SK-MEL-5 (cell line): ENCODE data around the gene LRRC8B. TPM values are rescaled to one million over a fixed set of nuclear protein-coding genes. Genes with fewer than 3 reads are reported as not detected.

Source experiments
- DNase-seq: peaks from one replicate; pipeline ENCODE4 v3.0.0-alpha.2; 2016; ENCODE audit warnings: low read depth, low spot score
- in situ Hi-C: cut with HindIII; loops from 2 replicates; pipeline ENCODE4 v1.10.0; 2016; ENCODE audit warnings: low sequenced_read_pairs, high pct_unique_total_duplicates, low pct_unique_long_range_greater_than_20kb
- total RNA-seq: library from RNA; depleted of rRNA; stranded (reverse); fragments of >200 nt; shearing (Covaris generic); gene quantifications from 2 replicates; pipeline ENCODE4 v1.2.3, GENCODE V29; 2014

The LRRC8B gene
- total RNA-seq, 1 experiment from 2014 or later, result 3.9 TPM

GRCh38 chr1:89594096-89594740 lies 69.6 kb downstream of the LRRC8B start:
- no peak for DNase-seq
- in situ Hi-C loops, result no loop called here

GRCh38 chr1:89596698-89597097 lies 72.1 kb downstream of the LRRC8B start:
- no peak for DNase-seq
- in situ Hi-C loops, result no loop called here

GRCh38 chr1:89598450-89599331 lies 74.1 kb downstream of the LRRC8B start:
- in situ Hi-C loops, result no loop called here

DNA sequence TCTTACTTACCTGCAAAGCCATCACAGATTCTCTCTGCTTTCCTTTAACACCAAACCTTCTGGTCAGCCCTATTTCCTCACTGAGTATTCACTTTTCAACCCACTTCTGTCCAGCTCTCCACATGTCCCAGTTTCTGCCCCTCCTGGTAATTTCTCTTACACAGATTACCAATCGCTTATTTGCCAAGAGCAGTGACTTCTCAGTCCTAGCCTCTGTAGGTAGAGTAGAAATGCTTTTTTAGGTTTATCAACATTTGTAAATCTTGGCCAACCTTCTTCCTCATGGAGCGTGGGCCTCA lies 74.7 kb downstream of the LRRC8B start:
- in situ Hi-C loops, result no loop called here
- no peak for DNase-seq

More at GRCh38 chr1:89598450-89599331, 74.1 kb downstream of the LRRC8B start:
- DNase-seq, result peak; percentile 63

DNA sequence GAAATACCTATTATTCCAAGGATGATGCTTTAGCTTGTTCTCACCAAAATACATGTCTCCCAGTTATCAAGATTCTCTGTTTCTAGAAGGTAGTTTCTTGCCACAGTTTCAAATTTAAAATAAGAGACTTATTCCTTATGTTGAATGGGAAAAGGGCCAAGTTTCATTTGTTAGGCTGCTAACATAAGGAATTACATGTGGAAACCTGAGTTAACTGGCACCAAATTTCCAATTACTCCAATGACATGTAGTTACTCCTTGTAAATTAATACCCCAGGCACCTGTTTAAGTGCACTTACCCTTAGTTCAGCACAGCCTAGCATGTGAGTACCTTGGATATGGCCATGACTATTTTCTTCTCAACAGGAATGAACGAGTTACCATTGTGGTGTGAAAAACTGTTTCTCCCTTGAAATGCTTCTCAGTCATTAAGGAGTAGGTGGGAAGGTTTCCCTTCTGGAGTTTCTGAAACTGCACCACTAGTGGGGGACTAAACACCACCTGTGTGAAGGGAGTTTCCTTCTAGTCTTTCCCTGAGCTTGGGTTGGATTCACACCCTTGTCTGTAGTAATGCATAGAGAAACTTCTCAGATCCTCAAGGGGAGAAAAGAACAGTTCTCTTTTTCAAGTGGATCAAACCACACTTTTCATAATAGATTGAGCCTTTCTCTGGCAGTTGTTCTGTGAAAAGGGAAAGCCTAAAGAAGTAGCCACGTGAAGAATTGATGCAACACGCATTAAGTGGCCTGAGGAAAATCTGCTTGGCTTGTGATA lies 76.0 kb downstream of the LRRC8B start:
- DNase-seq, result no peak
- in situ Hi-C loops, result no loop called here

GRCh38 chr1:89602871-89603404 lies 78.3 kb downstream of the LRRC8B start:
- in situ Hi-C loops, result no loop called here
- DNase-seq, result no peak

DNA sequence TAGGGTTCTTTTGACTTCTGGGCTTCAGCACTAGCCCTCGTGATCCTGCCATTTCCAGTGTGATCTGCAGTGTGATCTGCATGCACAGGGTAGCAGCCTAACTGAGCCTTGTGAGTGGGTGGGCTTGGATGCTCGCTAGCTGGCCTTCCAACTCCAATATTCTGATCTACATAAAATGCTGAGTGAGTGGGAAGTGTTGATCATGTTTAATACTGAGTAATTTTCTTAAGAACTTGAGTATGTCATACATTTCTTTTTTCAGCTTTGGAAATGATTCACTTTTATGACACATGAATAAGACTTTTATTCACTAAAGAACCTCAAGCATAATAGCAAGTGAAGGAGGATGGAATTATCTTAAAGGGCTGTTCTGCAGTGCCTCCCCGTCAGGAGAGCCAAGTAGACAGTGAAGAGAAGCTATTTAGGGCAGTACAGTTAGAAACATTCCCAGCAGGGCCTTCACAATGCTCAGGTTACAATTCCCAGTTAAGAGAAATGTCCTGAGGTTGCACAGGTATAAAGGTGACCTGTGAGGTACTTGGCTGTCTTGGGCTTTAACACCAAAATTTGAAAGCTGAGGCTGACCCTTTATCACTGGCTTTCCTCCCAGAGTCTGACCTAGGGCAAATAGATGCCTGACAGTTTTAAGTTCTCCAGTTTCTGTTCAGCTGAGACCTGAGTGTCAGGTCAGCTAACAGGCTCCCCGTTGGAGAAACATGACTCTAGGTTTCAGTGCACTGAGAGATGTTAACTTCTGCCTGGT lies 79.2 kb downstream of the LRRC8B start:
- in situ Hi-C loops, result no loop called here
- peak; percentile 13 for DNase-seq

- DNase-seq, result no peak
- in situ Hi-C loops, result no loop called here
Observed at GRCh38 chr1:89604414-89604735, 79.7 kb downstream of the LRRC8B start.

DNA sequence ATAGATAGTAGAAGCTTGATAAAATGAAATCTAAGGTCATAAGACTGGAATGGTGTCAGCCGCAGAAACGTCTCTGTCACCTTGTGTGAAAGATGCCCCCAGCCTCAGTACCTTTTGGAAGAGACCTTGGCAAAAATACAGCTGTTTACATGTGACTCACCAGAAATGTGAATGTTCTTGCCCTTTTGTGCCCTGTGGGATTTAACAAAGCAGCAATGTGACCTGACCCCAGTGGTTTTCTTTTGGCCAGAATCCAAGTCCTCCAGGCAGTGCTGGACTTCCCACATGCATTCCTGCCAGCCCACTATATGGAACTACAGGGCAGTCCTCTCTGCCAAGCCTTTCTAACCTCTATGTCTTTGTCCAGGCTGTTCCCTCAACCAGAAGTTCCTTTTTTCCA lies 81.1 kb downstream of the LRRC8B start:
- peak; percentile 87 for DNase-seq
- in situ Hi-C loops, result no loop called here

GRCh38 chr1:89606227-89606980 lies 81.8 kb downstream of the LRRC8B start:
- in situ Hi-C loops, result no loop called here
- DNase-seq, result no peak

- DNase-seq, result no peak
- in situ Hi-C loops, result no loop called here
Observed at GRCh38 chr1:89607156-89607555, 82.5 kb downstream of the LRRC8B start.

DNA sequence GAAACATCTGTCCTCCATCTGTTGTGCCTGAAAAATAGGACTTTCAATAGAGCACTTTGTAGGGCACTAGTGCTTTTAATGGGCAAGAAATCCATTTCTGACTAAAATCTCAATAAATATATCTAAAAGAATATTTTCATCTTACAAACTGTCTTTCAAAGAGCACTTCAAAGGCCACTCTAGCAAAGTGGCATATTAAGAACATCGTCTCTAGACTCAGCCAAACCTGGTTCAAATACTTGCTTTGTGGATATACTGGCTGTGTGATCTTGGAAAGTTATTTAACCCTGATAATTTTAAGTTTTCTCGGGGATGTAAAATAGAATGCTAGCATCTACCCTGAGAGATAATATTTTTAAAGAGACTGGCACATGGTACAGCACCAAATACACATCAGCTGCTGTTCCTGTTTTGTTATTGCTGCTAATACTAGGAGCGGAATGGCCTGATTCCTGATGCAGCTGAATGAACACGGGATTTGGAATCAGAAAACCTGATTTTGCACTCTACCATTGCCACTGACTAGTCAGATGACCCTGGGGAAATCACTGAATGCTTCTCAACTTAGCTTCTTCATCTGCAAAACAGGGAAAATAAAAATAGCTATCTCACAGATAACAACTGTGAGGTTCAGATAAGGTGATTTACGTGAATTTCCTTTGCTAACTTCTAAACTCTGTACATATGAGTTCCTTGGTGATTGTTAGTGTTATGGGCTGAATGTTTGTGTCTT lies 83.1 kb downstream of the LRRC8B start:
- in situ Hi-C loops, result no loop called here
- no peak for DNase-seq

- in situ Hi-C loops, result no loop called here
- DNase-seq, result peak; percentile 64
Observed at GRCh38 chr1:89608319-89608983, 83.8 kb downstream of the LRRC8B start.

DNA sequence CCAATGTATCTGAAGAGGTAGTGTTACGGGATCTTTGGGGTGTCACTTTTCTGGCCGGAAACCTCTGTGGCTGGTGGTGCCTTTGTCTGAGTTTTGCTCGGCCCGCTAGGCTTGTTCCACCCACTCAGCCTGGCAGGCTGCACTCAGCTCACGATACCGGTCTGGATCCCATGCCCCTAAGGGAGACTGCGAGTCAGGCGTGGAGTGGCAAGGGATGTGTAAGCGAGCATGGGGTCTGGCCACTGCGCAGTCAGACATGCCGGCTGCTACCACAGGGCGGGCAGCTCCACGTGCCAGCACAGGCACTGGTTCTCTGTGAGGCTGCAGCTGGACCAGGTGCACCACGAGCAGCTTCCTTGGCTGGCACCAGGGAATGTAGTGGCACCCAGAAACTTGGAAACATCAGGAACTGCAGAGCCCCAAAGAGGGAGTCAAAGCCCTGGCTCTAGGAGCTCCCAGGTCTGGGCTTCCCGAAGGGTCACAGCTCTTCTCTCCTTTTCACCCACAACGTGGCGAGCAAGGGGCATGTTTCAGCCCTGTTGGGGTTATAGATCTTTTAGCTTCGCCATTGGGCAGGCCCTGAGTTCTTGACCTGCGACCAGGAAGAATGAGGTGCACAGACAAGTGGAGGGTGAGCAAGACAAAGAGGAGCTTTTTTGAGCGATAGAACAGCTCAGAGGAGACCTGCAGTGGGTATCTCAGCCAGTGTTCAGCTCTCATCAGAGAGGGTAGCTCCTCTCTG lies 84.5 kb downstream of the LRRC8B start:
- in situ Hi-C loops, result no loop called here
- no peak for DNase-seq

DNA sequence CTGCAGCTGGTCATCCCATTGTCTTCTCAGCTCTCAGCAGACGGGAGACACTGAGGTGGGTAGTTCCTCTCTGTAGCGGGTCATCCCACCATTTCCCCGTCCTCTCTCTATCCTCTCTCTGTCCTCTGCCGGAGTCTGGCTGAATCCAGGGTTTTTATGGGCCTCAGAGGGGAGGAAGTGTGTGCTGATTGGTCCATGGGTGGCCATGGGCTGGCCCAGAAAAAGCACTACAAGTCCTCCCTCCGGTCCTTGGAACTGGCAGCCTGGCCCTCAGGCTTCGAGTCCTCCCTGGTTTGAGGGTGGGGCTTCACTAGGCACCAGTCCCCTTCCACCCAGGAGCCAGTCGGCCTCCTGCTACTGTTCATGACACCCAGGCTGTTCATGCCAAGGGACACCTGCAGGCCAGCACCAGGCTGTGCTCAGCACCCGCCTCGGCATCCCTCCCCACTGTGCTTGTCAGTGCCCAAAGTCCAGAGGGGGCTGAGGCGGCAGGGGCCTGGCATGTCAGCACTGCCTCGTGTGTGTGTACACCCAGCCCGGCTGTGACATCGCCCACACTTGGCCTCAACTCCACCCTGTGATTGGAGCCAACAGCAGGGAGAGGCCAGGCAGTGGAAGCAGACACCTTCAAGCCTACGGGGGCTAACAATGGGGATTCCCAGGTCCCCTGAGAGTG lies 85.3 kb downstream of the LRRC8B start:
- in situ Hi-C loops, result no loop called here
- DNase-seq, result no peak
